NCI-H345 treated with DMSO at 0.1 percent for 48 hours (cell line): Measurements from ENCODE around the gene STX8.

ENCODE experiments used
- DNase-seq: peaks from one replicate; lab custom pipeline; 2025; ENCODE audit not compliant: unreplicated experiment; lab: John Stamatoyannopoulos, UW

STX8 gene

GRCh38 chr17:9307313-9307998 lies 268.2 kb downstream of the STX8 start:
- DNase-seq, result no peak

GRCh38 chr17:9306086-9306485 lies 269.5 kb downstream of the STX8 start:
- DNase-seq, result no peak

DNA sequence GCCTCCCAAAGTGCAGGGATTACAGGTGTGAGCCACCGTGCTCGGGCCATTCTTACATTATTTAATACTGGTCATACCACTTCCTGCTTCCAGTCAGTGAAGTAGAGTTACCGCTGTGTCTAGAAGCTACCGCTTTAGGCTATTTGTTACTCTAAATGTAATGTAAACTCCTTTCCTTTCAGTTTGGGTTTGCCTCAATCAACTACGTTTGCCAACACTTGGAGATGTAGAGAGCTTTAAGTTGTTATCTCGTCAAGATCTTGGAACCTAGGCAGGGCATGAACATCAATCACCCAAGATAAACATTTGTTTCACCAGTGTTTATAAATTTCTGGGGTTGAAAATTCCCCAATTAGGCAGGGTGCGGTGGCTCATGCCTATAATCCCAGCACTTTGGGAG lies 275.9 kb downstream of the STX8 start:
- no peak for DNase-seq

DNA sequence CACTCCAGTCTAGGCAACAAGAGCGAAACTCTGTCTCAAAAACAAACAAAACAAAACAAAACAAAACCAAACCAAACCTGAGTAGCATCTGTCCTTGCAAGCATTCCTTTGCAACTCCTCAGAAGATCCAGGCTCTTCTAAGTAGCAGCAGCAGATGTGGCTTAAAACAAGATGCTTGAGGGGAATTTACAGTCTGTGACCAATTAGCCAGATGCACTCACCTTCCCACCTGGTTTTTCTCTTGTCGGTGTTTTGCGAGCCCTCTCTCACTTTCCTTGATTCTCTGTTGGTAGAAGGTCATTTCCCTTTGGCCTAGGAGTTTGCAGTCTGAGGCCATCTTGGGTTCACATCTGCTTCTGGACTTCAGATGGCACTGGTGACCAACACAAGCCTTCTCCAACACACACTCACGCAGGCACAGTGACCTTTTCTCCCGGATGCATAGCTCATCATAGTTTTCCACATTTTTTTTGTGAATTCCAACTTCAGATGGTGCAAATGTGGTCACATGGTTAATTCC lies 276.8 kb downstream of the STX8 start:
- no peak for DNase-seq

GRCh38 chr17:9298135-9298534 lies 277.5 kb downstream of the STX8 start:
- DNase-seq, result no peak

GRCh38 chr17:9294661-9295210 lies 280.9 kb downstream of the STX8 start:
- DNase-seq, result no peak

DNA sequence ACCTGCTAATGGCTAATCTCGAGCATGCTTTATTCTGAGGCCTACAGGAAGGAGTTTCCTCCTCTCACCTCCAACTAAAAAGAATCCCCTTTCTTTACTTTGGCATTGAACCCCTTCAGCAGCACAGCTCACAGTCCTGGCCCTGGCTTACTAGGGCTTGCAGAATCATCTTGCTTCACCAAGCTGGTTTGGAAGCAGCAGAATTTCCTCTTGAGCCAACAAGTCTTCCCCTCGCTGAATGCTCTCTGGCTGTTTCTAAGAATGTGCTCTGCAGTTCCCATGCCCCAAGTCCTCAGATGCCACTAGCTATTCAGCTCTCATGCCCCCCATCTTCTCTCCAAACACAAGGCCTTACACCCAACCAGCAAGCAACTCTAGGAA lies 283.1 kb downstream of the STX8 start:
- DNase-seq, result no peak

GRCh38 chr17:9291912-9292560 lies 283.6 kb downstream of the STX8 start:
- no peak for DNase-seq

- DNase-seq, result no peak
Observed at GRCh38 chr17:9290226-9290613, 285.4 kb downstream of the STX8 start.

- no peak for DNase-seq
Observed at GRCh38 chr17:9287306-9287705, 288.3 kb downstream of the STX8 start.

- no peak for DNase-seq
Observed at GRCh38 chr17:9286434-9286833, 289.2 kb downstream of the STX8 start.

GRCh38 chr17:9285602-9286427 lies 289.8 kb downstream of the STX8 start:
- DNase-seq, result no peak

GRCh38 chr17:9284884-9285283 lies 290.7 kb downstream of the STX8 start:
- no peak for DNase-seq

DNA sequence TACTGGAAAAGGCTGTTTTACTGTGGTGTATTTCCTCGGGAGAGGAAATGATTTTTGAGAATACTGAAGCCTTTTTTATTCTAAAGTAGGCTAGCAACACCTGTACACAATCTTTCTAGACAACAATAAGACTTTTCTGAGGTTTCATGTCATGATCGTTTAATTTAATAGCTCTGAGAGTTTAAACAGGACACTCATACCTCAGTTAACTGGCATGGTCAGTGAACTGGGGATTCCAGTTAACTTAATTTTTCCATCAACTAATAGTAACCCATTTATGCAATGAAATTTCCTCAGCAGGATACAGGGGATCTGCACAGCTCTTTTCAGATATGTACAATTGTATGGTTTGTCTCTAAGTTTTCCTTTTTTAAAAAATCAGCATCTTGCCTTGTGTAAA lies 291.7 kb downstream of the STX8 start:
- DNase-seq, result no peak

DNA sequence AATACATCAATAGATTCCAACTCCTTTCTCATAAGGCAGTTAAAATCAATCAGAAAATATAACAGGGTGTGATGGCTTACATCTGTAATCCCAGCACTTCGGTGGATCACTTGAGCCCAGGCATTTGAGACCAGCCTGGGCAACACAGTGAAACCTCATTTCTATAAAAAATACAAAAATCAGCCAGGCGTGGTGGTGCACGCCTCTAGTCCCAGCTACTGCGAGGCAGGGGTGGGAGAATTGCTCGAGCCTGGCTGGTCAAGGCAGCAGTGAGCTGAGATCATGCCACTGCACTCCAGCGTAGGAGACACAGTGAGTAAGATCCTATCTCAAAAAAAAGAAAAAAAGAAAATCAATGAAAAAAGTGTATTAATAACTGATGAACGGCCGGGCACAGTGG lies 295.7 kb downstream of the STX8 start:
- no peak for DNase-seq

DNA sequence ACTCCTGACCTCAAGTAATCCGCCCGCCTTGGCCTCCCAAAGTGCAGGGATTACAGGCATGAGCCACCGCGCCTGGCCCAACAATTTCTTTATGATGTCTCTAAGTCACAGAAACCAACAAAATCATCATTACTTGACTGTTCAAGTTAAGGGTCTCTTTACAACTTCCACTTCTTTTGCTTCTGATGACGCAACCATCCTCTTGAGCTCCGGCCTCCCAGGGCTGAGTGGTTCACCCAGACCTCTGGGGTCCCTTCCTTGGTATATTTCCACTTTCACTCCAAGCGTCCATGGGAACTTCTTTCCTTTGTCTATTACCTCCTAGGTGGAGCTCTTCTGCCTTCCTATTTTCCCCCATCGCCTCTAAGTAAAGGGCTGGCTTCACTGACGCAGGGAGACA lies 300.6 kb downstream of the STX8 start:
- no peak for DNase-seq

- no peak for DNase-seq
Observed at GRCh38 chr17:9273428-9274391, 301.9 kb downstream of the STX8 start.

DNA sequence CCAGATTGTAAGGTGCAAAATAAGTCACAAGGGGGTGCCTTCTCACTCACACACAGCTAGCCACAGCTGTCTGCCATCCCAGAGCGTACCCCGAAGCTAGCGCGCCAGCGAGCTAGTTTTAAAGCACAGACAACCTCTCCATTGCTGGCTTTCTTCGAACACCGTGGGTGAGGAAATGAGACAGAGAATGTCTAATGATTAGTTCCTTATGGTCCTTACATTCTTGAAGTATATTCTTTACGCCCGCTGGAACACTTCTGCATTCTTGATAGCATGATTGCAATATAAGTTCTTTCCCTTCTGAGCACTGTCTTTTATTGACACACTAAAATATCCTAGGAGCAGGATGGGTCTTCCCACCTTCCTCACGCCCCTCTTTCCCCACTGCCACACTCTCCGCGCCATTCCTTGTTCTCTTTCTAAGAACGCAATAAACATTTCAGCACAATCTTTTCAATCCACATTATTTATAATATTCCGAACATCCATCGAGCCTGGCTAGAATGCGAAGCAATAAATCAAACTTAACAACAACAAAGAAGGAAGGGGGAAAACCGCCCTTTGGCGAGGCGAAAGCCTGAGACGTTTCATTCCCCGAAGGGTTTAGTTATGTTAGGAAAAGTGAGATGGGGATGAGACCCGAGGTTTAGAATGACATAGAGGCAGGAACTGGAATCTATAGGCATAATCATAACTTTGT lies 303.0 kb downstream of the STX8 start:
- no peak for DNase-seq

DNA sequence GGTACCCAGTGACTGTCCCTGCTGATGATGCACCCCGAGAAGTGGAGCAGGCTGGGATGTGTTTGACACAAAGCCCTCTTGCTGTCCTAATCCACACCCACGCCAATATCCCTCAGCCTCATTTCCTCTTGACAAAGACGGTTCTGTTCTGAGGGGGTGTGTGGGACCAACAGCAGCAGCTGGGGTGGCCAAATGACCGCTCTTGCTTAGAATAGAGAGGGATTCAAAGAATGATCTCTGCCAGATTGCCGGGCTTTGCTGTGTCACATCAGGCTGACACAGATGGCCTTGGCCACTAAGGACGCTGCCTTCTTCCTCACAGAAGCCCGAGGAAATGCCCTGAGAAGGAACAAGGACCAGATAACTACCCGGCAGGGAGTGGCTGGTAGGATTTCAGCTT lies 303.6 kb downstream of the STX8 start:
- no peak for DNase-seq

DNA sequence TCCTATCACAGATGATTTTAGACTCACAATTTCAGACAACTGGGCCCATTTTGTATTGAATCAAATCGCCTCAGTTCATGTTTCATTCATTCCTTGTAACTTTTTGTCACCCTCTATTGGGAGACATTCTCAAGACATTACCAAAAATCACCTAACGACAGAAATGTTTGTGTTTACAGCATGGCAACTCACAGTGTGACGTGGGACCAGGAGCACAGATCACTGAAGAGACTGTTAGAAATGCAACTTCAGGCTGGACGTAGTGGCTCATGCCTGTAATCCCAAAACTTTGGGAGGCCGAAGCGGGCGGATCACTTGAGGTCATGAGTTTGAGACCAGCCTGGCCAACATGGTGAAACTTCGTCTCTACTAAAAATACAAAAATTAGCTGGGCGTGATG lies 304.7 kb downstream of the STX8 start:
- DNase-seq, result no peak
